ENCODE measurements around the gene RINL. TPM values are rescaled to one million over a fixed set of nuclear protein-coding genes. Genes with fewer than 3 reads are reported as not detected.
A peak's percentile ranks its signal among the peaks of the same experiment; 100 is the strongest.
"Not testable (repeated sequence)": the region's sequence is repeated elsewhere in the genome, so short reads cannot be mapped to it uniquely, and the experiment has no call there.

Gene RINL
- total RNA-seq, 4 donors from 2014 or later: 0.95 to 3.3 (median 2.9) TPM

- peaks cover 3 to 6% of the 10 kb centered on the region in 2 donors for H3K4me1 ChIP-seq
- H3K27ac ChIP-seq: no peak overlapping the region
- DNase-seq: no peak
- in situ Hi-C loops (cut with MboI; ENCODE audit: low sequenced_read_pairs in 4 of 4) (no loop called here), intact Hi-C loops (cut with DNase I; ENCODE audit: low total_unique reads) (no loop called here)
- TF ChIP-seq POLR2A (IDR thresholded peaks at IDR 0.05) (no peak), CTCF (IDR thresholded peaks at IDR 0.05 in 4 of 5, conservative IDR thresholded peaks at IDR 0.05 in 1 of 5) (no peak)
- no peak overlapping the region for H3K4me3 ChIP-seq
- no peaks in the 10 kb centered on the region for H3K27me3 ChIP-seq
- no peaks in the 10 kb centered on the region for H3K9me3 ChIP-seq
- ATAC-seq: no peak
- peaks cover 0 to 18% of the 10 kb centered on the region in 2 donors for H3K36me3 ChIP-seq
These were observed 2.2 kb downstream of the RINL start for GRCh38 chr19:38875656-38876395.

DNA sequence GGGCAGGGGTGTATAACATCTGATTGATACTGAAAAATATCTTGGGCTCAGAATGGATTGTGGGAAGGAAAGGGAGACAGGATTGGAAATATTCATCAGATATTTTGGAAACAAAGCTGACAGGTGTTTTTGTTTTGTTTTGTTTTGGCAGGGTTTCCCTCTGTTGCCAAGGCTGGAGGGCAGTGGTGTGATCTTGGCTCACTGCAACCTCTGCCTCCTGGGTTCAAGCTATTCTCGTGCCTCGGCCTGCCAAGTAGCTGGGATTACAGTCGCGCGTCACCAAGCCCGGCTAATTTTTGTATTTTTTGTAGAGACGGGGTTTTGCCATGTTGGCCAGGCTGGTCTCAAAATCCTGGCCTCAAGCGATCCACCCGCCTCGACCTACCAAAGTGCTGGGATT, 4.7 kb downstream of the RINL start:
- intact Hi-C loops (cut with DNase I; ENCODE audit: low total_unique reads): loop anchor here (5.0 kb wide), 1 partner anchor 106 kb away; no protein-coding TSS in a partner anchor
- DNase-seq; H3K9me3 ChIP-seq; H3K4me3 ChIP-seq; H3K4me1 ChIP-seq; H3K27me3 ChIP-seq; H3K36me3 ChIP-seq; in situ Hi-C loops (cut with MboI; ENCODE audit: low sequenced_read_pairs in 4 of 4); ATAC-seq: not testable (repeated sequence)
- H3K27ac ChIP-seq: peak overlapping the region in 1 of 4 donors; percentile 46

GRCh38 chr19:38870612-38871011, 7.5 kb downstream of the RINL start:
- TF ChIP-seq POLR2A (IDR thresholded peaks at IDR 0.05) (no peak), CTCF (IDR thresholded peaks at IDR 0.05 in 4 of 5, conservative IDR thresholded peaks at IDR 0.05 in 1 of 5) (no peak)
- ATAC-seq: no peak

DNA sequence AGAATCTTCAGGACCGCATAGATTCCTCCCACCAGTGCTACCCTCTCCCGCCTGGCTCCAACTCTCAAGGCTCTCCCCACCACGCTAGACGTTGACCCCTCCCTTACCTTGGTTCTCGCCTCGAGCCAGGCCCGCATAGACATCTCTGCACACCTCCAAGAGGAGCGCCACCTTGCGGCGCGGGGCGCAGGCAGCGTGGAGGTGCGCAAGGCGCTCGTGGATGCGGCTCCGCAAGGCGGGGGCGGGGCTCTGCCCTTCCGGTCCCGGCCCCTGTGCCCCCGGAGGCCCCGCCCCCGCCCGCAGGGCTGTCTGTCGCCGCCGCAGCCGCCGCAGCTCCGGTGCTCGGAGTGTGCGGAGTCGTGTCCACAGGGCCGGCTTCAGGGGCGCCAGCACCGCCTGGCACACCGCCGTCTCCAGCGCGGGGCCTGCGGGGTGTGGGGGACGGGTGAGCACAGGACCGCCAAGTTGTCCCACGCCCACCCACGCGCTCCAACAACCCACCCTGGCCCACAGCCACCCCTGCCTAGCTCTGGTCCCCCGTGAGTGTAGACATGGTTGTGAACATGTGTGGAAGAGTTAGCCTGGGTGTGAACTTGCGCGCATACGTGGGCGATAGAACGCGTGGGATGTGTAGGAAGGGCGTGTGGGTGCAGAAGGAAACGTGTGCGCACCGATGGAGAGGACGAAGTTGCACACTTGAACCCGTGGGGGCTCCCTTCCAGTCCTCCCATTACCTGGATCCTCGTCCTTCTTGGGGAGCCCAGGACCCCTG, 8.1 kb downstream of the RINL start:
- Histone ChIP-seq H3K4me1 (peaks cover 0 to 6% of the 10 kb centered on the region in 2 donors), H3K27ac (peak overlapping the region; percentile 20 to 65 (median 47)), H3K27me3 (no peaks in the 10 kb centered on the region), H3K9me3 (no peaks in the 10 kb centered on the region), H3K36me3 (no peaks in the 10 kb centered on the region), H3K4me3 (peak overlapping the region; percentile 33 to 56 (median 48))
- peak in 1 of 2 donors; percentile 79 for DNase-seq
- intact Hi-C loops (cut with DNase I; ENCODE audit: low total_unique reads) (loop anchor here (1.0 to 5.0 kb wide), 2 partner anchors 18 to 103 kb away; no protein-coding TSS in a partner anchor), in situ Hi-C loops (cut with MboI; ENCODE audit: low sequenced_read_pairs in 4 of 4) (no loop called here)
- peak; percentile 64 to 79 for ATAC-seq
- peak; percentile 63 to 89 (median 77) for TF ChIP-seq CTCF (IDR thresholded peaks at IDR 0.05 in 4 of 5, conservative IDR thresholded peaks at IDR 0.05 in 1 of 5)
- no peak for TF ChIP-seq POLR2A (IDR thresholded peaks at IDR 0.05)

More at GRCh38 chr19:38870612-38871011, 7.5 kb downstream of the RINL start:
- Histone ChIP-seq H3K9me3 (no peaks in the 10 kb centered on the region), H3K36me3 (no peaks in the 10 kb centered on the region), H3K27ac (peak overlapping the region in 1 of 4 donors; percentile 65), H3K27me3 (no peaks in the 10 kb centered on the region), H3K4me1 (peaks cover 0 to 6% of the 10 kb centered on the region in 2 donors), H3K4me3 (no peak overlapping the region)
- in situ Hi-C loops (cut with MboI; ENCODE audit: low sequenced_read_pairs in 4 of 4): no loop called here
- no peak for DNase-seq
- intact Hi-C loops (cut with DNase I; ENCODE audit: low total_unique reads): loop anchor here (1.0 to 5.0 kb wide), 2 partner anchors 18 to 103 kb away; no protein-coding TSS in a partner anchor
